ENCODE data around the gene CACNA1H.
"Not testable (repeated sequence)": the region's sequence is repeated elsewhere in the genome, so short reads cannot be mapped to it uniquely, and the experiment has no call there.

DNA sequence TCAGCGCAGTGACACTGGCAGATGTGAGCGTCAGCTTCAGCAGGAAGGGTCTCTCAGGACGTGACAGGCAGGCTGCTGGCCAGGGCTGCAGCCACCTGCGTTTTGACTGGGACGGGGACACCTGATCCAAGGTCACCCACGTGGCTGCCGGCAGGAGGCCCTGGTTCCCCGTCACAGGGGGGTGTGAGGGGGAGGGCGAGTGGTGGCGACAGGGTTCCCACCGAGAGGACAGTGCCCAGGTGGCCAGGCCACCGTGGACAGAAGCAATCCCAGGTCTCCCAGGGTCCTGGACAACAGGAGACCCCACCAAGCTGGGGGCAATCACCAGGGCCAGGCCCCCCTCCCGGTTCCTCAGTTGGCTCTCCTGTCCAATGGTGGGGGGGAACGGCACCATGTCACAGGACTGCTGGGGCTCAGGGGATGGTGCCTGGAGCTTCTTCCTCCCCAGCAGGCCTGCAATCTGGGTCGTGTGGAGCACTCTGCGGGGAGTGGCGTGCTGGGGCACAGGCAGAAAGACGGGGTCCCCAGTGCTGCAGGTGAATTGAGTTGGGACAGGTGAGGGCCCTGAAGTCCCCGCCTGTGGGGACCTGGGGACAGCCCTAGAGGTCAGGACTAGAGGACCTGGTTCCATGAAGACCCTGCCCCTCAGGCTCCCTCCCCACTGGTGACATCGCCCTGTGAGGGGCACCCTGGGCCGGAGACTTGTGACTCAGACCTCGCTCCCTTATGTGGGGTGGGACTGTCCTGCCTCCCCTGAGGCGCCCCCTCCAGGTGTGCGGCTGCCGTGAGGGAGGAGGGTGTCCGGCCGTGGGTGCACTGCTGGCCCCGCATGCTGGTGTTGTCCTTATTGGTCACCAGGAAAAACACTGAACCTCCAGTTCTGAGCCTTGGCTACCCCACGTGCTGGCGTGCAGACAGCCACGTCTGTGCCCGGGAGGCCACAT lies 91.3 kb downstream of the CACNA1H start:
- TF ChIP-seq, protein P1, sequence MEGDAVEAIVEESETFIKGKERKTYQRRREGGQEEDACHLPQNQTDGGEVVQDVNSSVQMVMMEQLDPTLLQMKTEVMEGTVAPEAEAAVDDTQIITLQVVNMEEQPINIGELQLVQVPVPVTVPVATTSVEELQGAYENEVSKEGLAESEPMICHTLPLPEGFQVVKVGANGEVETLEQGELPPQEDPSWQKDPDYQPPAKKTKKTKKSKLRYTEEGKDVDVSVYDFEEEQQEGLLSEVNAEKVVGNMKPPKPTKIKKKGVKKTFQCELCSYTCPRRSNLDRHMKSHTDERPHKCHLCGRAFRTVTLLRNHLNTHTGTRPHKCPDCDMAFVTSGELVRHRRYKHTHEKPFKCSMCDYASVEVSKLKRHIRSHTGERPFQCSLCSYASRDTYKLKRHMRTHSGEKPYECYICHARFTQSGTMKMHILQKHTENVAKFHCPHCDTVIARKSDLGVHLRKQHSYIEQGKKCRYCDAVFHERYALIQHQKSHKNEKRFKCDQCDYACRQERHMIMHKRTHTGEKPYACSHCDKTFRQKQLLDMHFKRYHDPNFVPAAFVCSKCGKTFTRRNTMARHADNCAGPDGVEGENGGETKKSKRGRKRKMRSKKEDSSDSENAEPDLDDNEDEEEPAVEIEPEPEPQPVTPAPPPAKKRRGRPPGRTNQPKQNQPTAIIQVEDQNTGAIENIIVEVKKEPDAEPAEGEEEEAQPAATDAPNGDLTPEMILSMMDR (IDR thresholded peaks at IDR 0.05; ENCODE audit: low read depth, low read length): not testable (repeated sequence)
- not testable (repeated sequence) for TF ChIP-seq MYC (IDR thresholded peaks at IDR 0.05; ENCODE audit: low read depth, low read length); POLR2A (IDR thresholded peaks at IDR 0.05; ENCODE audit: extremely low read depth, insufficient read length)
